ENCODE results near the gene KIRREL1. TPM values are rescaled to one million over a fixed set of nuclear protein-coding genes. Genes with fewer than 3 reads are reported as not detected.

KIRREL1 gene
- total and polyA plus RNA-seq, 5 experiments from 2014 or later, result not detected

DNA sequence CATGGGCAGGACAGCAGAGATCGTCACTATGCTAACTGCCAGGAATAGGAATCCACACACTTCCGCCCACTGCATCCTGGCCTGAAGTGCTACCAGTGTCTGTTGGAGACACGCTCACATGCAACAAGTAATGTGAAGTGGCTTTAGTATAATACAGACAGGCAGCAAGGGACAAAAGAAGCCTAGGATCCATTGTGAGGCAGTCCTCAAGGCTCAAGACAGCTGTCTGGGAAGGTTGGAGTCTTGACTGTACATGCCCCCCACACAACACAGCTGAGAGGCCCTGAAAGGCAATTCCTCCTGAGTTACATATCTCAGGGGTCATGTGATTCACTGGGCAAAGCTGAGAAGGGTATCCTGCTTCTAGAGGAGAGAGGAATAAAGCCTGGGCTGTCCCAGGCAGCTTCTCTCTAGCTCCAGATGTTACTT is 147.3 kb downstream of the KIRREL1 start:
- ATAC-seq (no peak), DNase-seq (no peak)
- Mint-ChIP-seq H3K4me1 (no peaks in the 10 kb centered on the region), H3K27ac (no peak overlapping the region), H3K9me3 (no peaks in the 10 kb centered on the region), H3K36me3 (no peaks in the 10 kb centered on the region), H3K4me3 (no peak overlapping the region), H3K27me3 (peaks cover 0 to 3% (median 0%) of the 10 kb centered on the region in 5 donors)
- POLR2A ChIA-PET, result no interaction called here

DNA sequence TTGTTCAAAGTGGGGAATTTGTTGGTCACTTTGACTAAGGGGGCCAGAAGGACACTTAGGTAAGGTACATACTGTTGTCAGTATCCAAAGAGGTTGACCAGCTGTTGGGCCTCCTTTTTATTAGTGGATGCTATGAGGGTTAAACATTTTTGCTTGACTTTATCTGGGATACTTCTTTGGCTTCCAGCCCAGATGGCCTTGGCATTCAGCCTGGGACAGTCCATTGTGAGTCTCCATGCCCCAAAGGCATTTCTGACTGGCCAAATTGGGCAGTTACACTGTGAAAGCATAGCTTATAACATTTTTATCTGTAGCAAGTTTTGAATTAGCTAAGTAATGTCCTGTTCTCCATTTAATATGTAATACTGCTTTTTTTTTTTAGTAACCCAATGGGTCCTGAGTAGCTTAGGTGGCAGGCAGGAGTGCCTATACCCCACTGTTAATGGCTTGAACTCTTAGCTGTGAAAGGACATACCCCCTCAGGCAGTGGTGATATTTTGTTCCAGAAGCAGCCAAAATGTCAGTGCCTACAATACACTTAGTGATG is 151.8 kb downstream of the KIRREL1 start:
- Mint-ChIP-seq H3K36me3 (no peaks in the 10 kb centered on the region), H3K27me3 (no peaks in the 10 kb centered on the region), H3K4me3 (no peak overlapping the region), H3K4me1 (peaks cover 14 to 23% (median 22%) of the 10 kb centered on the region in 4 donors), H3K27ac (no peak overlapping the region), H3K9me3 (no peaks in the 10 kb centered on the region)
- ATAC-seq (no peak), DNase-seq (no peak)
- POLR2A ChIA-PET, result no interaction called here

DNA sequence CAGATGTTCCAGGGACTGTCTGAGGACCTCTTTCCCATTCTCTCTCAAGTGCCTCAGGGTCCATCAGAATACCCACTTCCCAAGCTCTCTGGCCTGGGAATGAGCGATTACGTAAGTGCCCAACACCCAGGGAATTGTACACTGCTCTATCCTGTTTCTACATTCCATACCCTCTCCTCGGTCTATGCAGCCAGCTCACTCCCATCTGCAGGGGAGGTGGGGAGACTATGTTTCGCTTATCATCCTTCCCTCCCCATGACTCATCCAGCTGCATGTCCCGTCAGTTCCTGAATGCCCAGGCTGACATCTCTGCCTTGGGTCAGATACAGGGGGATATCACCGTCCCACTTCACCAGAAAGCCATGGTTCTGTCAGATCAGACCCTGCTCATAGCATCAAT is 152.7 kb downstream of the KIRREL1 start:
- Mint-ChIP-seq H3K9me3 (no peaks in the 10 kb centered on the region), H3K27ac (no peak overlapping the region), H3K4me3 (no peak overlapping the region), H3K36me3 (no peaks in the 10 kb centered on the region), H3K4me1 (peaks cover 18 to 30% (median 30%) of the 10 kb centered on the region in 4 donors), H3K27me3 (no peaks in the 10 kb centered on the region)
- no peak for ATAC-seq
- POLR2A ChIA-PET, result no interaction called here
- DNase-seq, result no peak

- Mint-ChIP-seq H3K4me3 (no peak overlapping the region), H3K4me1 (peaks cover 18 to 33% (median 31%) of the 10 kb centered on the region in 4 donors), H3K9me3 (no peaks in the 10 kb centered on the region), H3K27ac (no peak overlapping the region), H3K27me3 (no peaks in the 10 kb centered on the region), H3K36me3 (no peaks in the 10 kb centered on the region)
- no peak for ATAC-seq
- POLR2A ChIA-PET, result no interaction called here
- no peak for DNase-seq
These were observed 153.3 kb downstream of the KIRREL1 start for GRCh38 chr1:158146739-158147138.

DNA sequence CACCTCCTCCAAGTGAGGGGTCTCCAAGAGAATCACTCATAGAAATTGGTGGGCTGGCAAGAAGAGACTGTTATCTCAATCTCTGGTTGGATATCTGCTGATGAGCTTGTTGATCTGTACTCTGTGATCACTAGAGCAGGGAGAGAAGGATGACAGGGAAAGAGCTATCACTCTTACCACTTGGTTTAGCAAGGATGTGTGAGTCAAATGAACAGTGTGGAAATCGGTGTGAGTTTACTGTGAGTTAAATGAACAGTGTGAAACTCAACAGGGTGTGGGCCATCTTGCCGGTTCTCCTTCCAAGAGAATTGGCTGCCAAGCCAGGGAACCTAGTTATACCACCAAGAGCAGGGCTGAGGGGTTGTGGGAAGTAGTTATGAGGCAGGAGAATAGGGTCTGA is 154.0 kb downstream of the KIRREL1 start:
- Mint-ChIP-seq H3K27me3 (no peaks in the 10 kb centered on the region), H3K4me3 (peak overlapping the region in 1 of 10 donors; percentile 64), H3K9me3 (no peaks in the 10 kb centered on the region), H3K4me1 (peaks cover 18 to 33% (median 32%) of the 10 kb centered on the region in 4 donors), H3K27ac (peak overlapping the region in 1 of 10 donors; percentile 1), H3K36me3 (no peaks in the 10 kb centered on the region)
- POLR2A ChIA-PET, result no interaction called here
- DNase-seq (no peak), ATAC-seq (no peak)

- Mint-ChIP-seq H3K27me3 (no peaks in the 10 kb centered on the region), H3K4me3 (peak overlapping the region in 1 of 10 donors; percentile 44), H3K4me1 (peaks cover 18 to 33% (median 32%) of the 10 kb centered on the region in 4 donors), H3K36me3 (no peaks in the 10 kb centered on the region), H3K27ac (peak overlapping the region in 3 of 10 donors; percentile 84 to 89 (median 89)), H3K9me3 (no peaks in the 10 kb centered on the region)
- DNase-seq, result no peak
- ATAC-seq, result no peak
- POLR2A ChIA-PET, result no interaction called here
These were observed 154.4 kb downstream of the KIRREL1 start for GRCh38 chr1:158147869-158148268.

DNA sequence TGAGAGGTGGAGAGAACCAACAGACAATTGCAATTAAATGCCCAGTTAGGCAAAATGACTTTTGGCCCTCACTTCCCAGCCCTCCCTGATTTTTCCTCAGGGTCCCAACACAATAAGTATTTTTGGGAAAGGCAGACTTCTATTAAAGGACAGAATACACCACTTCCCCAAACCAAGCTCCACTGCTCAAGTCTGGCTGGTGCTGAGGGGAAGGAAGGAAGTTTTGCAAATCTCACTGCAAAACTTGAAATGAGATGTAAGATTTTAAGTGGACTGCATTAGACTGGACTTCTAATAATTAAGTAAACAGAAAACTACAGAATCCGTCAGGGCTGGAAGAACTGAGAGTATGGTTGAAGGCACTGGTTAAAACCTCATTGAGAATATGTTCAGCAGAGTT is 155.0 kb downstream of the KIRREL1 start:
- ATAC-seq (no peak), DNase-seq (no peak)
- peak overlapping the region in 9 of 10 donors; percentile 16 to 97 (median 89) for H3K27ac Mint-ChIP-seq
- H3K9me3 Mint-ChIP-seq, result no peaks in the 10 kb centered on the region
- POLR2A ChIA-PET, result no interaction called here
- H3K4me3 Mint-ChIP-seq, result peak overlapping the region; percentile 89 to 99 (median 98)
- H3K27me3 Mint-ChIP-seq, result no peaks in the 10 kb centered on the region
- H3K36me3 Mint-ChIP-seq, result no peaks in the 10 kb centered on the region
- H3K4me1 Mint-ChIP-seq, result peaks cover 18 to 35% (median 32%) of the 10 kb centered on the region in 4 donors

- peak in 1 of 2 donors; percentile 6 for ATAC-seq
- no peaks in the 10 kb centered on the region for H3K9me3 Mint-ChIP-seq
- POLR2A ChIA-PET, result no interaction called here
- peaks cover 18 to 42% (median 32%) of the 10 kb centered on the region in 4 donors for H3K4me1 Mint-ChIP-seq
- no peaks in the 10 kb centered on the region for H3K36me3 Mint-ChIP-seq
- H3K4me3 Mint-ChIP-seq, result peak overlapping the region; percentile 89 to 99 (median 98)
- H3K27me3 Mint-ChIP-seq, result peaks cover 0 to 2% (median 0%) of the 10 kb centered on the region in 5 donors
- peak overlapping the region; percentile 84 to 97 (median 95) for H3K27ac Mint-ChIP-seq
- DNase-seq, result no peak
These were observed 155.7 kb downstream of the KIRREL1 start for GRCh38 chr1:158149175-158149574.

Other genes starting within 250 kb of the KIRREL1 start
- gene FCRL2, start 216.5 kb upstream of the KIRREL1 start, total RNA-seq, result 1 to 10 TPM; 2.7 to 3.1 TPM
- under 1 TPM in 1 of 3 donors, not detected in 2; 0.07 TPM for gene FCRL2, start 216.5 kb upstream of the KIRREL1 start, polyA plus RNA-seq
- gene FCRL1, start 173.5 kb upstream of the KIRREL1 start, total RNA-seq, result 10 to 100 TPM; 13.2 to 14.0 TPM
- under 1 TPM in 2 of 3 donors, not detected in 1; 0.09 to 0.16 TPM for gene FCRL1, start 173.5 kb upstream of the KIRREL1 start, polyA plus RNA-seq
- gene CD5L, start 151.8 kb upstream of the KIRREL1 start, total RNA-seq, result not detected
- gene CD5L, start 151.8 kb upstream of the KIRREL1 start, polyA plus RNA-seq, result not detected
- under 1 TPM; 0.16 to 0.27 TPM for gene CD1D, start 187.2 kb downstream of the KIRREL1 start, total RNA-seq
- under 1 TPM in 2 of 3 donors, not detected in 1; 0.10 to 0.15 TPM for gene CD1D, start 187.2 kb downstream of the KIRREL1 start, polyA plus RNA-seq

Data from naive thymus-derived CD8-positive, alpha-beta T cell (primary cell).